HepG2 (cell line): ENCODE data around the gene SYCE1. TPM values are rescaled to one million over a fixed set of nuclear protein-coding genes. Genes with fewer than 3 reads are reported as not detected.

Source experiments
- ATF4 ChIP-seq, 2 experiments: fragments of 450-650 bp in 1 of 2; sonication (generic) in 1 of 2; formaldehyde crosslinking; IDR thresholded peaks; 2 replicates each; pipeline versions ENCODE4 v1.5.0 to v1.8.0; 2020 to 2022; ENCODE audit warnings: mild to moderate bottlenecking in 1 of 2, missing genetic modification reagents in 1 of 2
- ERF ChIP-seq: IDR thresholded peaks from 2 replicates; pipeline ENCODE4 v1.6.1; 2018; ENCODE audit warnings: missing biosample characterization, missing genetic modification reagents
- GFI1 ChIP-seq: sonication (generic); formaldehyde crosslinking; IDR thresholded peaks from 2 replicates; pipeline ENCODE4 v1.5.0; 2020; ENCODE audit warnings: missing genetic modification reagents, mild to moderate bottlenecking, borderline replicate concordance
- ISL2 ChIP-seq: sonication (generic); formaldehyde crosslinking; IDR thresholded peaks from 2 replicates; pipeline ENCODE4 v1.5.0; 2020; ENCODE audit warnings: missing genetic modification reagents
- MIER3 ChIP-seq: IDR thresholded peaks from 2 replicates; pipeline ENCODE4 v1.6.1; 2016; ENCODE audit warnings: missing compliant biosample characterization, borderline replicate concordance
- MYC ChIP-seq: sonication (generic); formaldehyde crosslinking; IDR thresholded peaks from 2 replicates; pipeline ENCODE4 v1.9.0; 2021; ENCODE audit warnings: missing genetic modification reagents, borderline replicate concordance
- PRDM10 ChIP-seq: sonication (generic); formaldehyde crosslinking; IDR thresholded peaks from 2 replicates; pipeline ENCODE4 v1.4.0; 2020; ENCODE audit warnings: low read depth, missing genetic modification reagents
- RXRB ChIP-seq: IDR thresholded peaks from 2 replicates; pipeline ENCODE4 v1.6.1; 2016; ENCODE audit warnings: borderline replicate concordance, missing genetic modification reagents, missing compliant biosample characterization
- SALL1 ChIP-seq: sonication (generic); formaldehyde crosslinking; IDR thresholded peaks from 2 replicates; pipeline ENCODE4 v1.8.0; 2022; ENCODE audit warnings: mild to moderate bottlenecking, missing genetic modification reagents
- SAP130 ChIP-seq: IDR thresholded peaks from 2 replicates; pipeline ENCODE4 v1.6.1; 2016; ENCODE audit warnings: low read depth
- THAP7 ChIP-seq: sonication (generic); formaldehyde crosslinking; IDR thresholded peaks from 2 replicates; pipeline ENCODE4 v1.8.1; 2023; ENCODE audit warnings: mild to moderate bottlenecking, missing genetic modification reagents
- ZNF234 ChIP-seq: sonication (generic); formaldehyde crosslinking; conservative IDR thresholded peaks from 2 replicates; pipeline ENCODE4 v1.5.1; 2020; ENCODE audit warnings: mild to moderate bottlenecking, missing genetic modification reagents
- ZNF335 ChIP-seq: sonication (generic); formaldehyde crosslinking; IDR thresholded peaks from 2 replicates; pipeline ENCODE4 v1.4.0; 2020; ENCODE audit warnings: missing genetic modification reagents
- ZNF441 ChIP-seq: sonication (generic); formaldehyde crosslinking; IDR thresholded peaks from 2 replicates; pipeline ENCODE4 v1.7.0; 2021; ENCODE audit warnings: missing genetic modification reagents, borderline replicate concordance
- ZNF619 ChIP-seq: sonication (generic); formaldehyde crosslinking; IDR thresholded peaks from 2 replicates; pipeline ENCODE4 v1.4.0; 2020; ENCODE audit warnings: mild to moderate bottlenecking, missing genetic modification reagents
- polyA plus RNA-seq, 8 experiments: library from polyadenylated mRNA; depleted of rRNA in 3 of 8; stranded (reverse) in 7 of 8; unstranded in 1 of 8; fragments of >200 nt; fragmentation: Illumina TruSeq in 4 of 8; extraction: Trizol in 4 of 8; gene quantifications; 2 replicates each; pipeline versions ENCODE4 v1.2.1 to v1.2.3, GENCODE V29; 2011 to 2016; ENCODE audit warnings: low read depth in 4 of 8, missing spikeins in 1 of 8, mixed read lengths in 1 of 8; ENCODE audit not compliant: insufficient read depth in 1 of 8
- total RNA-seq, 5 experiments: library from RNA; depleted of rRNA; stranded (reverse); fragments of >200 nt; fragmentation: Illumina TruSeq; extraction: Trizol; gene quantifications; 2 replicates each; pipeline ENCODE4 v1.2.3, GENCODE V29; 2016; ENCODE audit warnings: low read depth in 1 of 5
- TF ChIP-seq, protein P1 (sequence below): sonication (generic); formaldehyde crosslinking; IDR thresholded peaks from 2 replicates; pipeline ENCODE4 v1.4.0; 2020; ENCODE audit warnings: mild to moderate bottlenecking, missing genetic modification reagents
- TF ChIP-seq, protein P2 (sequence below): sonication (generic); formaldehyde crosslinking; conservative IDR thresholded peaks from 2 replicates; pipeline ENCODE4 v1.4.0; 2020; ENCODE audit warnings: mild to moderate bottlenecking, missing genetic modification reagents, moderate library complexity

SYCE1 gene
- total and polyA plus RNA-seq, 2 of the 13 experiments (the other 11 are each of a cell fraction or from before 2014, with no cell fraction given) = not detected

DNA sequence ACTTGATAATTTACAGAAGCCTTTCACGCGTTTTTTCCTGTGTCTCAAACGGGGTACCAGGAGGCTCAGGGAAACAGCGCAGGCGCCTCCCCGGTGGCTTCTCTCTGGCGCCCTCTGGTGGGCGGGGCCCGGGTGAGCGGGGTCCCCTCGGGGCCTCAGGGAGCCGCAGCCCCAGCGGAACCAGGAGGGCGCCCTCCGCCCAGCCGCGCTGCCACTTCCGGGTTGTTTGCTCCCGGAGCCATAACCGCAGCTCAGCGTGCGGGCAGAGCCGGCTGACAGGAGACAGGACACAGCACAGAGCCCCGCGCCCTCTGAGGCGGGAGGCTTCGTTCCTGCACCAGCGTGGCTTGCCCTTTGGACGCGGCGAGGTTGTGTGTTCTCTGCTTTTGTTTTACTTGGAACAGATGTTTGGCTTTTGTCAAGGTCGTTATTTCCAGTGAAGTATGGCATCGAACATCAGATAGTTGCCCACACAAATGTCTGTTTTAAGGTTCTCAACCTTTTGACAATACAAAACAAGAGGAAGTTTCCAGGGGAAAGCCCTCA, 45.1 kb downstream of the SYCE1 start (continued):
- TF ChIP-seq PRDM10 (CRISPR knock-in tag) = 0 out of 2 replicates have a peak, but pooled peaks have one; percentile 25
- TF ChIP-seq, protein P1, sequence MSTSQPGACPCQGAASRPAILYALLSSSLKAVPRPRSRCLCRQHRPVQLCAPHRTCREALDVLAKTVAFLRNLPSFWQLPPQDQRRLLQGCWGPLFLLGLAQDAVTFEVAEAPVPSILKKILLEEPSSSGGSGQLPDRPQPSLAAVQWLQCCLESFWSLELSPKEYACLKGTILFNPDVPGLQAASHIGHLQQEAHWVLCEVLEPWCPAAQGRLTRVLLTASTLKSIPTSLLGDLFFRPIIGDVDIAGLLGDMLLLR (CRISPR knock-in tag) = peak; percentile 62; the same call in 1 of the 2 replicates
- TF ChIP-seq ZNF441 (CRISPR knock-in tag) = peak; percentile 84; the same call in 1 of the 2 replicates
- TF ChIP-seq, protein P2, sequence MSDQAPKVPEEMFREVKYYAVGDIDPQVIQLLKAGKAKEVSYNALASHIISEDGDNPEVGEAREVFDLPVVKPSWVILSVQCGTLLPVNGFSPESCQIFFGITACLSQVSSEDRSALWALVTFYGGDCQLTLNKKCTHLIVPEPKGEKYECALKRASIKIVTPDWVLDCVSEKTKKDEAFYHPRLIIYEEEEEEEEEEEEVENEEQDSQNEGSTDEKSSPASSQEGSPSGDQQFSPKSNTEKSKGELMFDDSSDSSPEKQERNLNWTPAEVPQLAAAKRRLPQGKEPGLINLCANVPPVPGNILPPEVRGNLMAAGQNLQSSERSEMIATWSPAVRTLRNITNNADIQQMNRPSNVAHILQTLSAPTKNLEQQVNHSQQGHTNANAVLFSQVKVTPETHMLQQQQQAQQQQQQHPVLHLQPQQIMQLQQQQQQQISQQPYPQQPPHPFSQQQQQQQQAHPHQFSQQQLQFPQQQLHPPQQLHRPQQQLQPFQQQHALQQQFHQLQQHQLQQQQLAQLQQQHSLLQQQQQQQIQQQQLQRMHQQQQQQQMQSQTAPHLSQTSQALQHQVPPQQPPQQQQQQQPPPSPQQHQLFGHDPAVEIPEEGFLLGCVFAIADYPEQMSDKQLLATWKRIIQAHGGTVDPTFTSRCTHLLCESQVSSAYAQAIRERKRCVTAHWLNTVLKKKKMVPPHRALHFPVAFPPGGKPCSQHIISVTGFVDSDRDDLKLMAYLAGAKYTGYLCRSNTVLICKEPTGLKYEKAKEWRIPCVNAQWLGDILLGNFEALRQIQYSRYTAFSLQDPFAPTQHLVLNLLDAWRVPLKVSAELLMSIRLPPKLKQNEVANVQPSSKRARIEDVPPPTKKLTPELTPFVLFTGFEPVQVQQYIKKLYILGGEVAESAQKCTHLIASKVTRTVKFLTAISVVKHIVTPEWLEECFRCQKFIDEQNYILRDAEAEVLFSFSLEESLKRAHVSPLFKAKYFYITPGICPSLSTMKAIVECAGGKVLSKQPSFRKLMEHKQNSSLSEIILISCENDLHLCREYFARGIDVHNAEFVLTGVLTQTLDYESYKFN (CRISPR knock-in tag) = 0 out of 2 replicates have a peak, but pooled peaks have one; percentile 35
- peak; percentile 57 for TF ChIP-seq SAP130 (CRISPR knock-in tag)
- TF ChIP-seq MYC = peak; percentile 48; the same call in 1 of the 2 replicates
- TF ChIP-seq ZNF234 (CRISPR knock-in tag) = no peak
- peak; percentile 58 for TF ChIP-seq ERF
- no peak for TF ChIP-seq ZNF335 (CRISPR knock-in tag)
- TF ChIP-seq ISL2 (CRISPR knock-in tag) = peak; percentile 60
- 0 out of 2 replicates have a peak, but pooled peaks have one; percentile 27 for TF ChIP-seq RXRB (CRISPR knock-in tag)
- 0 out of 2 replicates have a peak, but pooled peaks have one; percentile 54 for TF ChIP-seq ZNF619 (CRISPR knock-in tag)
- no peak for TF ChIP-seq THAP7 (CRISPR knock-in tag)
- peak; percentile 76 for TF ChIP-seq SALL1
- peak; percentile 39; the same call in 1 of the 2 replicates for TF ChIP-seq MIER3 (CRISPR knock-in tag)
- TF ChIP-seq ATF4 (CRISPR knock-in tag; IDR thresholded peaks at IDR 0.05) = 0 out of 4 replicates have a peak, but pooled peaks of 1 of the 2 experiments have one; percentile 22
- no peak for TF ChIP-seq GFI1 (CRISPR knock-in tag)
